Measurements from ENCODE around the gene TRA2A.
"Not testable (repeated sequence)": the region's sequence is repeated elsewhere in the genome, so short reads cannot be mapped to it uniquely, and the experiment has no call there.

GRCh38 chr7:23513746-23514145, 18.0 kb downstream of the TRA2A start:
- not testable (repeated sequence) for TF ChIP-seq EZH2 (conservative IDR thresholded peaks at IDR 0.05; ENCODE audit: low read depth, low read length); SIN3A (IDR thresholded peaks at IDR 0.05; ENCODE audit: borderline replicate concordance, low read depth, low read length); ZNF576 (CRISPR knock-in tag; IDR thresholded peaks at IDR 0.05)

Measured in HepG2 (cell line).